ENCODE measurements around the gene ECM1.

DNA sequence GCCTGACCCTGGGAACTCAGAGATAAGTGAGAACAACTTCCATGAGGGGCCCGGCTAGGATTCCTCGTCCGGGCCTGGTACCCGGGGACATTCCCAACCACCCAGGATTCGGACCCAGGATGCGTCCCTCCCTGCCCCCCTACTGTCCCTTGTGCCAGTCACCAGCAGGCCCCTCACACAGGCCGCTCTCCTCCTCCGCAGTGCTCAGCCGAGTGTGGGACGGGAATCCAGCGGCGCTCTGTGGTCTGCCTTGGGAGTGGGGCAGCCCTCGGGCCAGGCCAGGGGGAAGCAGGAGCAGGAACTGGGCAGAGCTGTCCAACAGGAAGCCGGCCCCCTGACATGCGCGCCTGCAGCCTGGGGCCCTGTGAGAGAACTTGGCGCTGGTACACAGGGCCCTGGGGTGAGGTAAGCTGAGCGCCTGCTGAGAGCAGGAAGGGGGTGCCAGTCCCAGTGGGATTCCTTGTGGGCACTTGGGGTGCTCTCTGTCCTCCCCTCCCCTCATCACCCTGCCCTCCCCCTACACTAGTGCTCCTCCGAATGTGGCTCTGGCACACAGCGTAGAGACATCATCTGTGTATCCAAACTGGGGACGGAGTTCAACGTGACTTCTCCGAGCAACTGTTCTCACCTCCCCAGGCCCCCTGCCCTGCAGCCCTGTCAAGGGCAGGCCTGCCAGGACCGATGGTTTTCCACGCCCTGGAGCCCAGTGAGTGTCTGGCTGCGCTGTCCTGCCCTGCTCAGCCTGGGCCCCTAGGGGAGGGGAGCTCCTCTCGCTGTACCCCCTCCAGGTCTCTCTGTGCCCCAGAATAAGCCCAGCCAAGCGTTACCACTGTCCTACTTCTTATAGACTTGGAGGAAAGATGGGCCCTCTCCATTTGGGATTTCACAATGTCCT is 51.1 kb downstream of the ECM1 start:
- TF ChIP-seq, protein P1, sequence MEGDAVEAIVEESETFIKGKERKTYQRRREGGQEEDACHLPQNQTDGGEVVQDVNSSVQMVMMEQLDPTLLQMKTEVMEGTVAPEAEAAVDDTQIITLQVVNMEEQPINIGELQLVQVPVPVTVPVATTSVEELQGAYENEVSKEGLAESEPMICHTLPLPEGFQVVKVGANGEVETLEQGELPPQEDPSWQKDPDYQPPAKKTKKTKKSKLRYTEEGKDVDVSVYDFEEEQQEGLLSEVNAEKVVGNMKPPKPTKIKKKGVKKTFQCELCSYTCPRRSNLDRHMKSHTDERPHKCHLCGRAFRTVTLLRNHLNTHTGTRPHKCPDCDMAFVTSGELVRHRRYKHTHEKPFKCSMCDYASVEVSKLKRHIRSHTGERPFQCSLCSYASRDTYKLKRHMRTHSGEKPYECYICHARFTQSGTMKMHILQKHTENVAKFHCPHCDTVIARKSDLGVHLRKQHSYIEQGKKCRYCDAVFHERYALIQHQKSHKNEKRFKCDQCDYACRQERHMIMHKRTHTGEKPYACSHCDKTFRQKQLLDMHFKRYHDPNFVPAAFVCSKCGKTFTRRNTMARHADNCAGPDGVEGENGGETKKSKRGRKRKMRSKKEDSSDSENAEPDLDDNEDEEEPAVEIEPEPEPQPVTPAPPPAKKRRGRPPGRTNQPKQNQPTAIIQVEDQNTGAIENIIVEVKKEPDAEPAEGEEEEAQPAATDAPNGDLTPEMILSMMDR (optimal IDR thresholded peaks at IDR 0.05 in 1 of 3, IDR thresholded peaks at IDR 0.05 in 1 of 3, conservative IDR thresholded peaks at IDR 0.05 in 1 of 3; ENCODE audit: extremely low read depth in 1 of 3, insufficient read depth in 2 of 3, low read length in 3 of 3), result no peak
- TF ChIP-seq EZH2 (IDR thresholded peaks at IDR 0.05; ENCODE audit: low read length), result no peak

Data from keratinocyte (primary cell).